OCI-LY1 (cell line): ENCODE measurements around the gene AMY1B.
"Not testable (repeated sequence)": the region's sequence is repeated elsewhere in the genome, so short reads cannot be mapped to it uniquely, and the experiment has no call there.

Experiments
- CTCF ChIP-seq: fragments of 200-600 bp; sonication (generic), shearing (Covaris generic); IDR thresholded peaks from 2 replicates; pipeline ENCODE4 v1.5.1; 2017; ENCODE audit warnings: mild to moderate bottlenecking, antibody characterized with exemption, low read length, moderate library complexity, mixed read lengths
- EZH2 ChIP-seq: fragments of 200-600 bp; sonication (generic), shearing (Covaris generic); IDR thresholded peaks from 2 replicates; pipeline ENCODE4 v1.8.0; 2017; ENCODE audit warnings: borderline replicate concordance, mixed run types, mild to moderate bottlenecking, antibody characterized with exemption, low read length, moderate library complexity, mixed read lengths

- not testable (repeated sequence) for TF ChIP-seq CTCF, EZH2
Measured at GRCh38 chr1:103738031-103738430, 42.0 kb upstream of the AMY1B start.
